HG02943 (cell line): ENCODE results near the gene PNLIPRP3.

Experiments used
- ATAC-seq: cut with Tn5 transposase; IDR thresholded peaks from one replicate; pipeline ENCODE4 v1.9.1; 2021; ENCODE audit warnings: mild to moderate bottlenecking, low read depth, moderate library complexity; ENCODE audit not compliant: unreplicated experiment

Gene PNLIPRP3

DNA sequence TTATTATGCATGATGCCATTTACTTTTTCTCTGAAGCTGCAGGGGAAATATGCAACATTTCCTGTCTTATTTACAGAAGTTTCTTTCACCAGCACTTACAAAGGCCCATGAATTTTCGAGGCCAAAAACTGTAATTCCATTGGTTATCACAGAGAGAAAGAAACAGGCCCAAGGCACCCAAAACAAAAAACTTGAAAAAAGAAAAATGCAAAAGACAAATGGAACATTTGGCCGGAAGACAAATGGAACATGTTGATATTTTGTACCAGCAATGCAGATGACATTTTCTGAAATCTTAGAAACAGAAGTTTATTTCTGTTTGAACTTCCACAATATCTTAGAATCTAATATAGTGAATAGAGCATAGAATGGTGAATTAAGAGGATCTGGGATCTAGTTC lies 61.8 kb downstream of the PNLIPRP3 start:
- ATAC-seq = no peak

DNA sequence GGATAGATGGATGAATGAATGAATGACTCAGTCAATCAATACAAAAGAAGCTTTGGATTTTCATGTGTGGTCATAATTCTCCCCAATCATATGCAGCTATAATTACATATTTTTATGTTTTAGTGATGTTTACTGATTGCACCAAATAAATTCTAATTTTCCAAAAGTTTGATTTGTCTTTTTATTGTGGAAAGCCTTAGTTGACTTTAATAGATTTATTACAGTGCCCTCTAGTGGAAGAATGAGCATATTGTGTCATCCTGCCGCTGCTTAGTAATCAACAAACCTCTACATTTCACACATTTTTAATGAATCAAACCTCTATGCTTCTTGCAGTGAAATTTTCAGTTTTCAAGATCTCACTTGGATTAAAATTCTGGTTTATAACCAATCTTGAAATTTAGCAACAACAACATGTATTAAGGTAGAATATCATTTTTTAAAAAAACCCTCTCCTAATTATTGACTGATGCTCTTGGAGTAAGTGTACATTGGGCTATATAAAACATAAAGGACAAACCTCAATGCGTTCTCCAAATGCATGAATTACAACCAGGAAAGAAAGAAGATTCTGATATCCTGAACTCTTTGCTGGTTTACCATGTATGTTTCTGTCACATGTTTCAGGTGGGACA lies 62.5 kb downstream of the PNLIPRP3 start:
- ATAC-seq = no peak

DNA sequence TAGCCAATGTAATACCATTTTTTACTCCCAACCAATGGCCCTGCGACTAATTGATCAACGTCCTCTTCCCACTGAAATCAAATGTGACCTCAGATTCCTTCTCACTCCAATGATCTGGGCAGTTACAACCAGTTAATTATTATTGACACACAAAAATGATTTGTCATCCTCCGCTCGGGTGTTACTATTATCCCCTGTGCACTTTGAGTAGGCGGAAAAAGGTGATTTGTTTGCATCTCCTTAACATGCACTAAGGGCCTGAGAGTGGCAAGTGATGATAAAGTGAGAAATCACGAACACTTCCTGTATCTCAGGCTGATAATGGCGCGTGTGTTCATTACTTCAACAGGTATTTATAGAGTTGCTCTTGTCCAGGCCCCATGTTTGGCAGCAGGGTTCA lies 77.1 kb downstream of the PNLIPRP3 start:
- no peak for ATAC-seq

DNA sequence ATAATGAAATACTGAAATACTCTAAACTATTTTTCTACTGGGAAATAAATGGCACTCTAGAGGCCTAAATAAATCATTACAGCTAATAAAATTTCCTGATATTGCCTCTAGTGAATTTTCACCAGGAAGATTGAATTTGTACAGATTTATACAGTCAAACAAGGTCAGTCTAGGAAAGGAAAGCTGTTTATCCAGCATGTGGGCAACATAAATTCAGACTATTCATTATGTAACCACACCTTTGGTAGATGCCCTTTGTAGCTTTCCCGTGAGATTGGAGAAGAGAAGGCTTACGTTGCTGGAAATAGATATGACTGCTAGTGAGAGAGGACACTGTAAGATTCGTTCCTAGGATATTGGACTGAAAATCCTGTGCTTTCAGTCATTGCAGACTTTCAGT lies 82.9 kb downstream of the PNLIPRP3 start:
- no peak for ATAC-seq

DNA sequence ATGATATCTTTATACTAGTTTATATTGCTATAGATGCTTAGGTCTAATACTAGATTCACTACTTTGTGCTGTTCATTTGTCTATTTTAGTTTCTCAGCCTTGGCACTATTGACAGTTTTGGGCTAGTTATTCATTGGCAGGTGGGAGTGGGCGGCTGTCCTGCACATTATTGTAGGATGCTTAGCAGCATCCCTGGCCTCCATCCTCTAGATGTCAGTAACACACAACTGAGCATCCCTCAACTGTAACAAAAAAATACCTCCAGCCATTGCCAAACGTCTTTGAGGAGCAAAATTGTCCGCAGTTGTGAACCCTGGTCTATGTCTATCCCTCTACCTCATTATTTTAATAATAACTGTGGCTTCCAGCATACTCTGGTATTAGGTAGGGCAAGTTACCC lies 83.7 kb downstream of the PNLIPRP3 start:
- no peak for ATAC-seq

DNA sequence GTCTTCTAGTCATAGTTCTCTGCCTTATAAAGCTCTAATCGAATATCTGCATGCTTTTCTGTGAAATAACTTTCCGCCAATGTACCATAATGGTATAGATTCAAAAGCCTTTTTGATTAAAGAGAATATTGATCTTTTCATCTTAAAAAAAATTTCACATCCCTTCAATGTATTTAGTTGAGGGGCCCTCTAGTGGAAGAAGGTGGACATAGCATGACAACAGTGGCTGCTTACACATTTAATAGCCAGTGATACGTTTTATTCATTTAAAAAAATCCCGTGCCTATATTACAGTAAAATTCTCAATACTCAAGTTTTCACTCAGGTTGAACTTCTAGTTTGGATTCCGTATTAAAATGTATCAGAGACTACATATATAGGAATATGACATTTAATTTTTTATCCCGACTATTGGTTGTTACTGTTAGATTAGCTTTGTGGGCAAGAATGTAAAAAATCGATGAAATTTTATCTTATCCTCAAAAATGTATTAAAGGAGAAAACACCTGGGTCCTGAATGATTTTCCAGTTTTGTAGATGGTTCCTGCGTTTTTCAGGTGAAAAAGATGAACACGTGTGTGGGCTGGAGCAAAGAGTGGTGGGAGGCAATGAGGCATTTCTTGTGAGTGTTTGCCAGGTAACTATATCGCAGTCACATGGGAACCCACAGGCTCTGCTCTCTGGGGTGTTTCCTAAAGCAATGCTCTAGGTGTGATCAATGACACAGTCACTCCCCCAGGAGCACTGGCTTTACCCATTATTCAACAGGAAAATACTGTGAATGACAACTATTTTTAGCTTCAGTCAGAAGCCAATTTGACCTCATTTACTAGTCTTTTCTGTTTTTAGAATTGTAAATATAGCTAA lies 94.0 kb downstream of the PNLIPRP3 start:
- peak; percentile 80 for ATAC-seq

DNA sequence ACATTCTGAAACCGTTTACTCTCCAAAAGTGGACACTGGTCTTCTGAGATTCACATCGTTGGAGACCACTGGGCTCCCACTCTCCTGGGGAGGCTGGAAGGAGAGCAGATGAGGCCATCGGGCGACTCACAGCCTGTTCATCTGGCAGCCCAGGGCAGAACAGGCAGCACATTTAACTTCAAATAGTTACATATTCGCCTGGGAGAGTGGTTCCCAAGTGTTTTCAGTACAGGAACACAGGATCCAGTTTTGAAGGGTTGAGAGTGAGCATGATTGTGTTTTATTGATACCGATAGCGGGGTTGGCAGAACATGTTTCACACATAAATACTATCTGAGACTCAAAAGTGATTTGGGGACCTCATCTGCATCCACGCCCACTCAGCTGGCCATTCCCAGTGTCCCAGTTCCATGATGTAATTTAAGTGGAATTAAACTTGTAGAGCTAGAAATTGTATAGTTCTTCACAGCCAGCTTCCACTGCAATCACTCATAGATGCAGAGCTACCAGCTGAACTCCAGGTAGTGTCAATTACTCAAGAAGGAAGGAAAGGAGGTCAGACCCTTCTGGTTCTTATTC lies 95.2 kb downstream of the PNLIPRP3 start:
- ATAC-seq = no peak

DNA sequence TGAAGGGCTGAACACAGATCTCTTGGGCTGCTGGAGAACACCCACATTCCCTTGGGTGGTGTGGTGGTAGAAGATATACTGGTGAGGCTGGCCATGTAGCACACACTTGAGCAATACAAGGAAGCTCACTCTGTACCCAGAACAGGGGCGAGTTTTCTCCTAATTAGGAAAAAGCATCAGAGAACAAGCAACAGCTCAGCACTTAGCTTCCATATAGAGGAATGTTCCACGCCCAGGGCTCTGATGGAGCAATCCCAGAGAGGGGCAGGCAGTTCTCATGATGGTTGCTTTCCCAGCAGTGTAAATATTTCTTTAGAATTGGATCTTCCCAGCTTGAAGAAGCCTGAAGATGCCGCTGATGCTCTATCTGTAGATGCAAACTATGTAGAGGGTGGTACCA lies 97.1 kb downstream of the PNLIPRP3 start:
- no peak for ATAC-seq

DNA sequence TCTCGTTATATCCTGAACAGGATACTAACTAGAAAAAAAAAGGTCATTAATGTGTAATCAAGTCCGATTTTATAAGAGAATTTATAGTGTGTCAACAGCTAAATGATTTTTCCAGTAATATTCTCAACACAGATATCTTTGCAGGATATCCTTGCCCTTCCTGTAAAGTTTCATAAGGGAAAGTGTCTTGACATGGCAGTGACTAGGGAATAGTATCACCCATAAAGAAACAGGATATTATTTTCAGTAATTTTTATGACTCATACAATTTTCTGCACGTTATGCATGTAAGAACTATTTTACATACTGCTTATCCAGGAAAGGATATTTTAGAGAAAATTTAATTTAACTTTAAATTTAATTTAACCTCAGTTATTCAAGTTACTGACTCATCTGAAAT lies 98.6 kb downstream of the PNLIPRP3 start:
- ATAC-seq = no peak
